Stimulated activated CD4-positive, alpha-beta T cell treated with anti-CD3 and anti-CD28 coated beads, Interleukin-12 subunit alpha, Interleukin-12 subunit beta, amount 100 ng/mL, for 48 hours (primary cell): Measurements from ENCODE around the gene PGM5.

Source experiments
- DNase-seq, 3 donors: peaks; one replicate each; pipeline ENCODE4 v3.0.0-alpha.2; 2020; ENCODE audit warnings: low read depth in 2 of 3, low spot score in 1 of 3

PGM5 gene

GRCh38 chr9:68493958-68494577 is 137.7 kb downstream of the PGM5 start:
- DNase-seq = no peak

DNA sequence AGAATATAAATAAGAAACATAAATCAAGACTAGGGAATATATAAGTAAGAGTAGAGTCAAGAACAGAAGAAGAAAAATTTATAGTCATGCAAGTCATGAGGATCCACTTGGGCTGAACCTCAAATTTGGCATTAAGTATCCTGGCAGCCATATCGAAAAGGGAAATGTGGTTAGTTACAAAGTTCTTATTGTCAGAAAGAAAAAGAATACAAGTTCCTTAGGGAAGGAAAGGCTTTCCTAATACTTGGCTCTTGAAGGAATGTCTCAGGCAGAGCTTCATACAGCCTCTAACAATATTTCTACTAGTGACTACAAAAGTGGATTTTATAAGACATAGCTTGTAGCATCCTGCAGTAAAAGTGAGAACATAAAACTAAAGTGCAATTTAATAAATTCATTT is 138.8 kb downstream of the PGM5 start:
- DNase-seq = no peak

DNA sequence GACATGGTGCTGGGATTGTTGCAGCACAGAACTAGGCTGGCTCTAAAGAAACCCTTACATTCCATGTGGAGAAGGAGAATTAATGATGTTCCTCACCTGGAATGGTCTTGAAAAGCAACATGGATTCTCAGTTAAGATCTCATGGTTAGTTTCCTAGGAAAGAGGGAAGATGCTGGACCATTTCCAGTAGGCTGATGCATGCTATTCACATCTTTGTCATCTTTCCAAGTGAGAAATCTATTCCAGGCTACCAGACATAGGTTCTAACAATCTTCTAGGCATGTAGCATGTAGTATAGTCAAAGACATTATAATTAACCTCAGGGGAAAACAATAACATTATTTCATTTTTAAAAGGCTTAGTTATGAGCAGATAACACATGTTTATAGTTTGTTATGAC is 139.9 kb downstream of the PGM5 start:
- no peak for DNase-seq

DNA sequence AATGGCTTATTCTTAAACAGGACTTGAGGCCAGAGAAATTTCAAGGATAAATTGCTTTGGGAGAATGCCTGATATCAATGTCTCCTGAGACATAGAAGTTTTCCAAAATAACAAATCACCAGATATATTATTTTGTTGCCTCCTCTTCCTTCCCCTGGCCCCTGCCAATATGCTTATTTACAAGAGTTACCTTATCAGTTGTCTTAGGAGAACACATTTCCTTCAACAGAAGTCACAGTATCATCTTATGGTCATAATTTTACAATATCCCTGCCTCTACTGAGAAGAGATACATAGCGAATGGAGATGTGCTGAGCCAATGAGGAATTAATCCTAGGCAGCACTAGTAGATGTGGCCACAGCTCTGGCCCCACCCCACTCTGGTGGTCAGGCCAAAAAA is 141.2 kb downstream of the PGM5 start:
- no peak for DNase-seq

DNA sequence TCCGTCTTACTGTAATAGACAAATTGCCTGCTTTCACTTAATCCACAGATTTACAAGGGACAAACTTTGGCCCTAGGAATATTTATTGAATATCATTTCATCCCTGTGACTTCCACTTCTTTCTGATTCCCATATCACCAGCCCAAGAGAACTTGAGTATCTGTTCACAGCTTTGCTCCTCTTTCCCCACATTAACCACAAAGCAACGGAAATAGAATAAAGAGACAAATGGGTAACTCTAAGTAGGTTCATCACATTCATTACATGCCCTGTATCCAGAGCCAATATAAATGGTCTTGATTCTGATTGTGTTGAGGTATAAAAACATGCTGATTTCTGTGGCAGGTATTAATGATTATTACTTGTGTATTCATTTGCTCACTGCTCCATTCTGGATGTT is 142.4 kb downstream of the PGM5 start:
- no peak for DNase-seq

GRCh38 chr9:68500457-68501381 is 144.3 kb downstream of the PGM5 start:
- DNase-seq = no peak

DNA sequence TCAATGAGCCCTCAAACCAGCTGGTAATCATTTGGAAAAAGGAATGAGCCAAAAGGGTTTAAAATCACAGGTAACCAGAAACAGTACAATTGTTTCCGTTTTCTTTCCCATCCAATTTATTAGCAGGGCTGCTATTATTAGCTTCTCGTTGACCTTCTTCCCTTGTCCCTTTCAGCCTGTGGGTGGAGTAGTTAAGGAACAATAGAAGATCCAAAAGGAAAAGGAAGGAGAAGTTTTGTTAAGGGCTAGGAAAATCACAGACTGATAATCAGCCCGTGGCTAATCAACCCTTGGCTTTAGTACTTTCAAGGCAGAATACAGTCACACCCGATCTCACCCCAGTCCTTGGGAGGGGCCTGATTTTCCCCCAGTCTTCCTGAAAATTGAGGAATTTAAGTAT is 145.9 kb downstream of the PGM5 start:
- no peak for DNase-seq

DNA sequence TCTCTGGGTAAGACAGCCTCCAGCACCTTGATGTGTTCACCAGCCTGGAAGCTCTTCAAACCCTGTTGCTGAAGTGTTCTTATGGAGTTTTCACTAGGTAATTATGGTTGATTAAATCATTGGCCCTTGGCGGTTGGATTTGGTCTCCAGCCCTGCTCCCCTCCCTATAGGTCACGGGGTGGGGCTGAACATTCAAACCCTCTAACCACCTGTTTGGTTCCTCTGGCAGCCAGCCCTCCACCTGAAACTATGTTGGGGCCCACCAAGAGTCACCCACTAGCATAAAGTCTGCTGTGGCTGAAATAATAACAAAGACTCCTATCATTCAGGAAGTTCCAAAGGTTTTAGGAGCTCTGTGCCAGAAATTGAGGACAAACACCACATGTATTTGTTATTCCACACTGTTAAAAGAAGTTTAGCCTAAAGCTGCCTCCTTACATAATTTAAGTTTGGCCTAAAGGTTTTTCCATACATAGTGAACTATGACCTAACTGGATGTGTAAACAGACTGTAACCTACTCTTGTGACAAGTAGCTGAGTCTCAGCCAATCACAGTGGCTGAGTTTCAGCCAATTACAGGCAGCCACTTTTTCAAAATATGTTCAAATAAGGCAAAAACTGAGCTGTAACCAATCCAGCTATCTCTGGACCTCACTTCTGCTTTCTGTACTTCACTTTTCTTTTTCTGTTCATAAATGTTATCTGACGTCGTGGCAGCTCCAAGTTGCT is 149.4 kb downstream of the PGM5 start:
- no peak for DNase-seq

- DNase-seq = no peak
These were observed 150.1 kb downstream of the PGM5 start for GRCh38 chr9:68506551-68506950.

DNA sequence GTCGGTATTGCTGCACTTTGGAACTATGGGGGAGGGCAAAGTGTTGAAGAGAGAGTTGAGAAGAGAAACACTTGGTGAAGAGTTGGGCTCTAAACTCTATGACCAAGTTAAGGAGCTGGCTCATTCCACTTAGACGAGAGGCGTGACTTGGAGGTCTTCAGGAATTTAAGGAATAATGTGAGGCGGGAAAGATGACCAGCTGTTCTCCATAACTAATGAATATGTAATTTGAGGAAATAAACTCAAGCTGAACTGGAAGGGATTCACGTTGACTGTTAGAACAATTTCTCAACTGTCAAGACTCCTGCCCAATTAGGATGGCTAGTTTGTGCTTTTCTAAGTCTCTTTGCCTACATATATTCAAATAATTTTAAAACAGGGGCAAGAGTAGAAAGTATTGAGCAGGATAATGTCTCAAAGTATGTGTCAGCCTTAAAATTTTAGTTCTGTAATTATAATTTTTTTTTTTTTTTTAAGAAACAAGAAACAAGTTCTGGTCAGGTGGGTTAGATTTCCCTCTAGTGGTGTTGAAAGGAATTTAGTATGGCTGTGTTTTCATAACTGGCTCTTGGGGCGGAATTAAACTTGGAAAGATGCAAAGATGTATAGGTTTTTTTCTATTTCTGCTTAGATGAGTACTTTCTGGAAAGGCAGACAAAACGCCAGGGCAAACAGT is 150.9 kb downstream of the PGM5 start:
- no peak for DNase-seq

- DNase-seq = no peak
These were observed 151.4 kb downstream of the PGM5 start for GRCh38 chr9:68507806-68508145.

DNA sequence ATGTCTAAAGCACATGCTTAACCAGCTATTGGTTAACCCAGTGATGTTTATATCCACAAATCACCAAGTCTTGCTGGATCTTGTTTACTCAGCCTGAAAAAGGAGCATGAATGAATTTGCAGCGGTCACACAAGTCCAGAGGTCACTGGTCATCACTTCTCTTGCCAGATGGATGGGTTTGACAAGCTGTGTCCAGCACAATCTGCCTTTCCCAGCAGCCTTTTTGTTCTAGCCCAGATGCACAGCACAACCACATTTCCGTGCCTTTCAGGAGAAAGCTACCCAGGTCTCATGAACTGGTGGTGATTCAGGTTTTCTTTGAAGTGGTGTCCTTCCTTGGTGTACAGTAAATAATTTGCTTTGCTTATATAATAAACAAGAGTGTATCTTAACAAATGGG is 152.1 kb downstream of the PGM5 start:
- DNase-seq = no peak

DNA sequence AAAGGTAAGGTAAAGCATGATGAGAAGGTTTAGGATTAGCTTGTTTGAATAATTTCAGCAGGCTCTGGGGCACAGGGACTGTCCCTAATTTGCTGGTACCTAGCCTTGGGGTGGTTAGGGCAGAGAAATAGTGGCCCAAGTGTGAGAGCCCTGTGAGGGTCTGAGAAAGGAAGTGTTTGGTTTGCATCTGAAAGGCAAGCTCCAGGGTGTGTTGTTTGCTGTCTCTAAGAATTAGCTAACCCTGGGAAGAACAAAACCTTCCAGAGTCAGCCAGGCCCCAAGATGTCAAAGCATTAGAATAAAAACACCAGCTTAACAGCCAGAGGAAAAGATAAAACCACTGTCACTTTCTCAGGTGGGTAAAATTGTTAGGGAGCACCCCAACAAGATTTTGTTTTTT is 153.3 kb downstream of the PGM5 start:
- no peak for DNase-seq

DNA sequence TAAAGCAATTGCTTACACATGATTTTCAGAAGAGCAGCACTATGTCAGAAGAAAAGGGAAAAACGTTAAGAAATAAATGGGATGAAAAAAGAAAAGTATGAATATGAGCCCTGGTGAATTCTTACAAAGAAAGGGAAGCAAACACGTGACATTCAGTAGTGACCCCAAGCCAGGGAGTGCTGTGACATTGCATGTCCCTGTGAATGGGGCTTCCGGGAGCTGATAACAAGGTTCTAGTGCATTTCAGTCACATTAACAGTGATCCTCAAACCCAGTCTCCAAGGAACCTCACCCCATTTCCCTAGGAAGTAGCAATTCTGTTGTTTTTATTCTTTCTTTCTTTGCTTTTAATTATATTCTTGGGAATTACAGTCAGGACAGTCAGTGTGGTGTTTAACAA is 157.0 kb downstream of the PGM5 start:
- no peak for DNase-seq

GRCh38 chr9:68513981-68514380 is 157.6 kb downstream of the PGM5 start:
- no peak for DNase-seq

- DNase-seq = no peak
These were observed 159.1 kb downstream of the PGM5 start for GRCh38 chr9:68515326-68516017.

DNA sequence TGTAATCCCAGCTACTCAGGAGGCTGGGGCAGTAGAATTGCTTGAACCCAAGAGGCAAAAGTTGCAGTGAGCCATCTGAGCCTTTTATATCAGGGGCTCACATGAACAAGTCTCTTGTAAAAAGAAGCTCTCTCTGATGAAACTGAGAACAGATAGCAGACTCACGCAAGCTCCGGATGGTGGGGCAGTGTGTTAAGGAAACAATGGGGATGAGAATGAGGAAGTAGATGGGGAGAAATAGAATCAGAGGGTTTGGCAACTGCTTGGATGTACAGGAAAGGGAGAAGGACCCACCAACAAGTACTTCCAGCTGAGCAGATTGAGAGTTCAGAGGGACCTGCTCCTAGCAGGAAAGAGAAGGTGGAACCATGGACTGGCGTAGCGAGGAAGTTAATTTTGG is 165.7 kb downstream of the PGM5 start:
- no peak for DNase-seq

DNA sequence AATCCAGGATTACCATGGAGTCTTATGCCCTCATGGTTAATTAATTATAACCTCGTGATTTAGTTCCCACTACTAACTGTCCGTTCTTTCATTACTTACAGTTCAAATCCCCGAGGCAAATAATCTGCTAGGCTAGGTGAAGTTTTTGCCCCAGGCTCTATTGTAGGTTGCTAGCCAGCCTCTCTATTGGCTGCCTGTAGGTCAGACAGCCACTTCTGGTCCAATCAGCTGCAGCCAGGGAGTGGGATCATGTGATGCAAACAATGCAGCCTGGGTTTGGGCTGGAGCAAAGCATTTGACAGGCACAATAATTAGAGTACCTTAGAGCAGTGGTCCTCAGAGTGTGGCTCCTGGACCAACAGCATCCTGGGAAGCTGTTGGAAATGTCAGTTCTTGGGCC is 166.5 kb downstream of the PGM5 start:
- no peak for DNase-seq

DNA sequence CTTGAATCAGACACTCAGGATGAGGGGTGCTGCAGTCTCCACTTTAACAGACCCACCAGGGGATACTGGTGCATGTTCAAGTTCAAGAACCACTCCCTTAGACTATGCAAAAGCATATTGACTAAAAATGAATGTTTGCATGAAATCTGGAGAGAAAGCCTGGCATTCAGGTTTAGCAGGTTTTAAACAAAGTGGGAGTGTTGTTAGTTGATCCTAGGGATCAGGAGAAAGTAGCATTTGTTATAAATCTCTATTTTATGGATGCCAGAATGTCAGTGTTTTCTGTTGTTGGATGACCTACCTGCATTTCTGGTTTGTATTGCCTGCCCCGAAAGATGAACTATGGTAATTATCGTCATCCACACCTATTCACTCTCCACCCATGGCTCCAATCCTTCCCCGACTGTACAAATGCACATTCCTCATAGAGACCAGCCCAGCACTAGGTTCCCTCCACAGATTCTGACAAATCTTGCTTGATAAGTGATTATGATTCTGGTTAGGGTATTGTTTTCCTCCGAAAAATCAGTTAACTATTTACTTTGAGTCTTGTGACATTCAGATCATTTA is 167.0 kb downstream of the PGM5 start:
- no peak for DNase-seq

DNA sequence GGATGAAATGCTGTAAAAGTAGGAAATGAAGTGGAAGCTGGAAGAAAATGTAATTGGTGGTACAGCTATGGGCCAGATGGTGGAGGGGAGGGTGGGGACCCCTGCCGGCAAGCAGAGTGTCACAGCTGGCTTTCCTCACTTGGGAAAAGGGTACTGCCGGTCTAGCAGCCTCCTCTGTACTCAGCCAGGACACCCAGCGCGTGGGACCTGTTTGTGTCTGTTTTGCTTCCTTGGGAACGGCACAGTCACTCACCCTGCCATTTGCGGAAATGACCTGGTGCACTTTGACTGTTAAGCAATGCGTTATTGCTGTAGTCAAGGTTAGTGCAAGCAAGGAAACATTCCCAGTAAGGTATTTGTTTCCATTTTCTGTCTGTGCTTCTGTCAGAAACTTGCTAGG is 174.2 kb downstream of the PGM5 start:
- DNase-seq = no peak

DNA sequence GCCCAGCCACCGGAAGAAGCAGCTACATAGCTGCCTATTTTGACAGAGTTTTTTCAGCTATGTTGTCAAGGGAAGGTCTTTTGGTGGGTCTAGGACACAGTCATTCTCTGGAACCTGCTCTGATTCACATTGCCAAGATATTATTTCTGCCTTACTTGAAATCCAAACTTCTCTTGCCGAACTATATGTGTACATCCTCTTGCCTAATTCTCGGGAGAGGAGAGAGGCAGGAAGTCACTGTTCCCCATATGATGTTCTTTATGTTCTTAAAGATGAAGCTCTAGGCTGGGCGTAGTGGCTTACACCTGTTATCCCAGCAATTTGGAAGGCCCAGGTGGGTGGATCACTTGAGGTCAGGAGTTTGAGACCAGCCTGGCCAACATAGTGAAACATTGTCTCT is 175.7 kb downstream of the PGM5 start:
- DNase-seq = no peak
